Measurements from ENCODE around the gene VASP.

DNA sequence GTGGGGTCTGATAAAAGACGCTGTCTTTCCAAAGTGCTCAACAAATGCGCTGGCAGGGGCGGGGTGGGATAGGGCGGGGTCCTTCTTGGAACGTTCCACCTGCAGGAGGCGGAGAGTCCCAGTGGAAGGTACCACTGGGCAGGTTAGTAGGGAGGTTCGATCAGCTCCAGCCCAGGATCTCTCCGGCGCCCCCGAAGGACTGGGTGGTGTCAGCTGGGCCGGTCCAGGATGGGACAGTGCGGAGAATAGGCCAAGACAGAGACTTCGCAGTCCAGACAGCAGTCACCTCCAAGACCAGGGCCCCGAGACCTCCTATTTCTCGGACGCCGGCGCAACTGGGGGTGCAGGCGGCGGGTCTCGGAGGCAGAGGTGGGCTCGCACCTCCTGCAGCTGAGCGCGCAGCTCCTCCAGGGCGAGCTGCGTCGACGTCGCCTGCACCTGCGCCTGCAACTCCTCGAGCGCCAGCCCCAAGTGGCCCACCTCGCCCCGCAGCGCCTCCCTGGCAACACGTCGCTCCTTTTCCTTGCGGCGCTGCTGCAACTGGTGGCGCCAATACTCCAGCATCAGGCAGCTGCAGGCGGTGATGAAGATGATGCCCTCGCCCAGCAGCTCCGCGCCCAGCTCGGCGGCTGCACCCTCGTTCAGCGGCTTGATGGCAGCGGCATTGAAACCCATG is 21.6 kb downstream of the VASP start:
- TF ChIP-seq KAT7 (CRISPR knock-in tag; IDR thresholded peaks at IDR 0.05; ENCODE audit: borderline replicate concordance) = no peak
- TF ChIP-seq, protein P1, sequence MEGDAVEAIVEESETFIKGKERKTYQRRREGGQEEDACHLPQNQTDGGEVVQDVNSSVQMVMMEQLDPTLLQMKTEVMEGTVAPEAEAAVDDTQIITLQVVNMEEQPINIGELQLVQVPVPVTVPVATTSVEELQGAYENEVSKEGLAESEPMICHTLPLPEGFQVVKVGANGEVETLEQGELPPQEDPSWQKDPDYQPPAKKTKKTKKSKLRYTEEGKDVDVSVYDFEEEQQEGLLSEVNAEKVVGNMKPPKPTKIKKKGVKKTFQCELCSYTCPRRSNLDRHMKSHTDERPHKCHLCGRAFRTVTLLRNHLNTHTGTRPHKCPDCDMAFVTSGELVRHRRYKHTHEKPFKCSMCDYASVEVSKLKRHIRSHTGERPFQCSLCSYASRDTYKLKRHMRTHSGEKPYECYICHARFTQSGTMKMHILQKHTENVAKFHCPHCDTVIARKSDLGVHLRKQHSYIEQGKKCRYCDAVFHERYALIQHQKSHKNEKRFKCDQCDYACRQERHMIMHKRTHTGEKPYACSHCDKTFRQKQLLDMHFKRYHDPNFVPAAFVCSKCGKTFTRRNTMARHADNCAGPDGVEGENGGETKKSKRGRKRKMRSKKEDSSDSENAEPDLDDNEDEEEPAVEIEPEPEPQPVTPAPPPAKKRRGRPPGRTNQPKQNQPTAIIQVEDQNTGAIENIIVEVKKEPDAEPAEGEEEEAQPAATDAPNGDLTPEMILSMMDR (CRISPR knock-in tag; IDR thresholded peaks at IDR 0.05) = no peak
